ENCODE measurements around the gene GNB1. TPM values are rescaled to one million over a fixed set of nuclear protein-coding genes. Genes with fewer than 3 reads are reported as not detected.

The GNB1 gene
- total and polyA plus RNA-seq, 2 experiments from 2014 or later: 134 to 175 TPM

GRCh38 chr1:1835546-1835945 is 55.3 kb downstream of the GNB1 start:
- H3K36me3 ChIP-seq (replicated peaks; ENCODE audit: insufficient read depth, low read depth): no peaks in the 10 kb centered on the region
- H3K27ac ChIP-seq: no peak overlapping the region
- TF ChIP-seq CTCF (IDR thresholded peaks at IDR 0.05; ENCODE audit: poor library complexity): no peak
- no peak for TF ChIP-seq EZH2phosphoT487 (IDR thresholded peaks at IDR 0.05; ENCODE audit: low read depth, severe bottlenecking, unreplicated experiment)
- no peak for TF ChIP-seq EZH2 (IDR thresholded peaks at IDR 0.05; ENCODE audit: borderline replicate concordance)
- peaks cover 84% of the 10 kb centered on the region for H4K20me1 ChIP-seq (ENCODE audit: insufficient read depth, poor library complexity, severe bottlenecking)
- 85% methylated on average over 3 of the region's 3 CpGs for WGBS (ENCODE audit: low lambda C conversion rate, missing lambda C conversion rate)
- no peaks in the 10 kb centered on the region for H3K9me3 ChIP-seq (ENCODE audit: low read depth)
- no peaks in the 10 kb centered on the region for H3K27me3 ChIP-seq
- DNase-seq (ENCODE audit: low spot score): no peak
- H3K4me1 ChIP-seq (ENCODE audit: insufficient read depth): peaks cover 11% of the 10 kb centered on the region
- no peak overlapping the region for H3K4me2 ChIP-seq
- peaks cover 100% of the 10 kb centered on the region for H3K79me2 ChIP-seq
- H3K4me3 ChIP-seq: no peak overlapping the region
- no peak overlapping the region for H2AFZ ChIP-seq
- no peaks in the 10 kb centered on the region for H3K9me2 ChIP-seq (replicated peaks; ENCODE audit: insufficient read depth)

GRCh38 chr1:1833916-1834325 is 57.0 kb downstream of the GNB1 start:
- H3K27me3 ChIP-seq: no peaks in the 10 kb centered on the region
- TF ChIP-seq EZH2 (IDR thresholded peaks at IDR 0.05; ENCODE audit: borderline replicate concordance) (no peak), CTCF (IDR thresholded peaks at IDR 0.05; ENCODE audit: poor library complexity) (no peak), EZH2phosphoT487 (IDR thresholded peaks at IDR 0.05; ENCODE audit: low read depth, severe bottlenecking, unreplicated experiment) (no peak)
- peak overlapping the region; percentile 57 for H3K27ac ChIP-seq
- no peak overlapping the region for H3K4me2 ChIP-seq
- H3K4me3 ChIP-seq: no peak overlapping the region
- peaks cover 100% of the 10 kb centered on the region for H3K79me2 ChIP-seq
- DNase-seq (ENCODE audit: low spot score): no peak
- H4K20me1 ChIP-seq (ENCODE audit: insufficient read depth, poor library complexity, severe bottlenecking): peaks cover 77% of the 10 kb centered on the region
- H3K9me2 ChIP-seq (replicated peaks; ENCODE audit: insufficient read depth): no peaks in the 10 kb centered on the region
- H3K4me1 ChIP-seq (ENCODE audit: insufficient read depth): peaks cover 11% of the 10 kb centered on the region
- no peak overlapping the region for H2AFZ ChIP-seq
- no peaks in the 10 kb centered on the region for H3K9me3 ChIP-seq (ENCODE audit: low read depth)
- no peaks in the 10 kb centered on the region for H3K36me3 ChIP-seq (replicated peaks; ENCODE audit: insufficient read depth, low read depth)
- WGBS (ENCODE audit: low lambda C conversion rate, missing lambda C conversion rate): 49% methylated on average over 6 of the region's 6 CpGs

- peak overlapping the region; percentile 57 for H3K27ac ChIP-seq
- TF ChIP-seq CTCF (IDR thresholded peaks at IDR 0.05; ENCODE audit: poor library complexity) (no peak), EZH2phosphoT487 (IDR thresholded peaks at IDR 0.05; ENCODE audit: low read depth, severe bottlenecking, unreplicated experiment) (no peak), EZH2 (IDR thresholded peaks at IDR 0.05; ENCODE audit: borderline replicate concordance) (no peak)
- peaks cover 11% of the 10 kb centered on the region for H3K4me1 ChIP-seq (ENCODE audit: insufficient read depth)
- no peak overlapping the region for H2AFZ ChIP-seq
- H3K4me2 ChIP-seq: no peak overlapping the region
- no peak overlapping the region for H3K4me3 ChIP-seq
- H3K9me2 ChIP-seq (replicated peaks; ENCODE audit: insufficient read depth): no peaks in the 10 kb centered on the region
- H3K9me3 ChIP-seq (ENCODE audit: low read depth): no peaks in the 10 kb centered on the region
- peaks cover 100% of the 10 kb centered on the region for H3K79me2 ChIP-seq
- peaks cover 77% of the 10 kb centered on the region for H4K20me1 ChIP-seq (ENCODE audit: insufficient read depth, poor library complexity, severe bottlenecking)
- no peaks in the 10 kb centered on the region for H3K27me3 ChIP-seq
- H3K36me3 ChIP-seq (replicated peaks; ENCODE audit: insufficient read depth, low read depth): no peaks in the 10 kb centered on the region
- WGBS (ENCODE audit: low lambda C conversion rate, missing lambda C conversion rate): 86% methylated on average over 10 of the region's 10 CpGs
- no peak for DNase-seq (ENCODE audit: low spot score)
Measured at GRCh38 chr1:1833456-1833855, 57.4 kb downstream of the GNB1 start.

GRCh38 chr1:1832820-1833219 is 58.1 kb downstream of the GNB1 start:
- Histone ChIP-seq H3K79me2 (peaks cover 100% of the 10 kb centered on the region), H3K4me3 (no peak overlapping the region), H2AFZ (no peak overlapping the region), H3K4me1 (ENCODE audit: insufficient read depth) (peaks cover 11% of the 10 kb centered on the region), H3K9me3 (ENCODE audit: low read depth) (no peaks in the 10 kb centered on the region), H3K9me2 (replicated peaks; ENCODE audit: insufficient read depth) (no peaks in the 10 kb centered on the region), H3K4me2 (no peak overlapping the region), H4K20me1 (ENCODE audit: insufficient read depth, poor library complexity, severe bottlenecking) (peaks cover 82% of the 10 kb centered on the region), H3K36me3 (replicated peaks; ENCODE audit: insufficient read depth, low read depth) (no peaks in the 10 kb centered on the region), H3K27ac (peak overlapping the region; percentile 47), H3K27me3 (no peaks in the 10 kb centered on the region)
- DNase-seq (ENCODE audit: low spot score): no peak
- 83% methylated on average over 5 of the region's 5 CpGs for WGBS (ENCODE audit: low lambda C conversion rate, missing lambda C conversion rate)
- no peak for TF ChIP-seq EZH2phosphoT487 (IDR thresholded peaks at IDR 0.05; ENCODE audit: low read depth, severe bottlenecking, unreplicated experiment)
- no peak for TF ChIP-seq CTCF (IDR thresholded peaks at IDR 0.05; ENCODE audit: poor library complexity)
- no peak for TF ChIP-seq EZH2 (IDR thresholded peaks at IDR 0.05; ENCODE audit: borderline replicate concordance)
